Stimulated activated CD4-positive, alpha-beta T cell treated with anti-CD3 and anti-CD28 coated beads, Interleukin-2, amount 100 ng/mL, for 48 hours (primary cell): Measurements from ENCODE around the gene ADORA2A.
"Not testable (repeated sequence)": the region's sequence is repeated elsewhere in the genome, so short reads cannot be mapped to it uniquely, and the experiment has no call there.

Source experiments
- DNase-seq, 2 donors: peaks; one replicate each; pipeline ENCODE4 v3.0.0-alpha.2; 2020

The ADORA2A gene

GRCh38 chr22:24455751-24456426 lies 28.5 kb downstream of the ADORA2A start:
- no peak for DNase-seq

- no peak for DNase-seq
These were observed 30.6 kb downstream of the ADORA2A start for GRCh38 chr22:24457894-24458420.

GRCh38 chr22:24459911-24460310 lies 32.5 kb downstream of the ADORA2A start:
- DNase-seq = no peak

- DNase-seq = no peak
These were observed 33.2 kb downstream of the ADORA2A start for GRCh38 chr22:24460418-24461089.

GRCh38 chr22:24463071-24463760 lies 35.8 kb downstream of the ADORA2A start:
- DNase-seq = no peak

- DNase-seq = no peak
These were observed 38.2 kb downstream of the ADORA2A start for GRCh38 chr22:24465566-24465965.

- DNase-seq = no peak
These were observed 38.6 kb downstream of the ADORA2A start for GRCh38 chr22:24465975-24466374.

GRCh38 chr22:24466716-24467328 lies 39.4 kb downstream of the ADORA2A start:
- DNase-seq = no peak

GRCh38 chr22:24467340-24467739 lies 39.9 kb downstream of the ADORA2A start:
- no peak for DNase-seq

GRCh38 chr22:24471570-24471969 lies 44.2 kb downstream of the ADORA2A start:
- no peak for DNase-seq

- no peak for DNase-seq
These were observed 45.9 kb downstream of the ADORA2A start for GRCh38 chr22:24473284-24473683.

GRCh38 chr22:24474221-24474620 lies 46.8 kb downstream of the ADORA2A start:
- no peak for DNase-seq

- DNase-seq = no peak
These were observed 47.4 kb downstream of the ADORA2A start for GRCh38 chr22:24474649-24475255.

- DNase-seq = no peak
These were observed 54.2 kb downstream of the ADORA2A start for GRCh38 chr22:24481641-24482040.

- no peak for DNase-seq
These were observed 55.2 kb downstream of the ADORA2A start for GRCh38 chr22:24482575-24482974.

GRCh38 chr22:24482998-24483397 lies 55.6 kb downstream of the ADORA2A start:
- DNase-seq = no peak

GRCh38 chr22:24483976-24484545 lies 56.7 kb downstream of the ADORA2A start:
- no peak for DNase-seq

GRCh38 chr22:24485170-24485569 lies 57.8 kb downstream of the ADORA2A start:
- no peak for DNase-seq

GRCh38 chr22:24485608-24486007 lies 58.2 kb downstream of the ADORA2A start:
- DNase-seq = no peak

GRCh38 chr22:24486501-24486921 lies 59.1 kb downstream of the ADORA2A start:
- DNase-seq = peak in 1 of 2 donors; percentile 31

- no peak for DNase-seq
These were observed 61.6 kb downstream of the ADORA2A start for GRCh38 chr22:24489011-24489410.

GRCh38 chr22:24489434-24489833 lies 62.0 kb downstream of the ADORA2A start:
- not testable (repeated sequence) for DNase-seq
